ENCODE results near the gene AP1G2.
"Not testable (repeated sequence)": the region's sequence is repeated elsewhere in the genome, so short reads cannot be mapped to it uniquely, and the experiment has no call there.

AP1G2 gene

GRCh38 chr14:23537351-23538049 lies 30.1 kb downstream of the AP1G2 start:
- no peak for DNase-seq (ENCODE audit: low read depth)

- not testable (repeated sequence) for DNase-seq (ENCODE audit: low read depth)
Measured at GRCh38 chr14:23536906-23537305, 30.7 kb downstream of the AP1G2 start.

GRCh38 chr14:23536494-23536893 lies 31.1 kb downstream of the AP1G2 start:
- no peak for DNase-seq (ENCODE audit: low read depth)

DNA sequence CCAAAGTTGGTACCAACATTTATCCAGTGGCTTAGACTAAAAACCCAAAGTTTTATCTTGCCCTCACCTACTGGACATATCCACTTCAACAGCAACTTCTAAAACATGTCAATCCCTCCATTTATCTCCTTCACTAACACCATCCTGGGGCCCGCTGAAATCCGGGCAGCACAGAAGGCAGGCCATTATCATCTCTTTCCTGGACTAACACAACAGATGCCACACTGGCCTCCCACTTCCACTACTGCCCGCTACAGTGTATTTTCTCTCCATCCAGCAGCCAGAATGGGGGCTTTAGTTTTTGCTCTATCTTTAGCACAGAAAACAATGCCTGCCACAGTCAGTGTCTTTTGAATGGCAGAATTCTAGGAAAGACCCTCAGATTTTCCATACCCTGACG lies 31.6 kb downstream of the AP1G2 start:
- DNase-seq (ENCODE audit: low read depth), result no peak

GRCh38 chr14:23533652-23534435 lies 33.7 kb downstream of the AP1G2 start:
- no peak for DNase-seq (ENCODE audit: low read depth)

DNA sequence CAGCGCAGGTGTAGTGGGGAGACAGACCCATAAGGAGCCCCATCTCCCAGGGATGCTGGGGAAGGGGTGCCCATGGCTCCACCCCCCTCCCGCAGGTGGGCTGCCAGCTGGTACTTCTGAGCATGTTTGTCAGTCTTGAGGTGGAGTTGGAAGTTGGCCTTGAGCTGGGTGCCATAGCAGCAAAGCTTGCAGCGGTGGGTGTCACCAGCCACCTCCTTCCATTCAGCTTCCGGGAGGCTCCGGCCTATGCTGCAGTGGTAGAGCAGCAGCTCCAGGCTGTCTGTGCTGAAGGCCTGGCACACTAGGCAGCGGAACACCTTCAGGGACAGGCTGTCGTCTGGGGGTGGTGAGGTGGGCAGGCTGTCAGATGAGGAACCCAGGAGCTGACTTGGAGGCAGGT lies 34.9 kb downstream of the AP1G2 start:
- no peak for DNase-seq (ENCODE audit: low read depth)

- DNase-seq (ENCODE audit: low read depth), result no peak
Measured at GRCh38 chr14:23531391-23531790, 36.2 kb downstream of the AP1G2 start.

- no peak for DNase-seq (ENCODE audit: low read depth)
Measured at GRCh38 chr14:23530375-23531055, 37.1 kb downstream of the AP1G2 start.

DNA sequence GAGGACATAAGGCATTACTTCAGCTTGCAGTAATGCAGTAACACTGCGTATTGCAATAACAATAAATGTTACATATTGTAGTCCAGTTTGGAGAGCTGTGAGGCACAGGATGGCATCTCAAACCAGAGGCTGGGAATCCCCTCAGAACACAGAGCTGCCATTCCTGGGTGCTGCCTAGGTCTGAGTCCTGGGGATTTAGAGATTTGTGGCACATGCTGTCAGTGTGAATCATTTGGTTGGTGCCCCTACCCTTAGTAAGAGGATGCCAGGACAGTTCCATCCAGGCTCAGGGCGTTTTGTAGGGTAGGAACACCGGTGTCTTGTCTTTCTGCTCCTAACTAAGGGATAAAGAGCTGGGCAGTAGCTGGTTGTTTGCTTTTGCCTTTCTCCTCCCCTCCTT lies 38.6 kb downstream of the AP1G2 start:
- DNase-seq (ENCODE audit: low read depth), result no peak

- DNase-seq (ENCODE audit: low read depth), result no peak
Measured at GRCh38 chr14:23528555-23528954, 39.0 kb downstream of the AP1G2 start.

GRCh38 chr14:23525611-23526010 lies 42.0 kb downstream of the AP1G2 start:
- no peak for DNase-seq (ENCODE audit: low read depth)

DNA sequence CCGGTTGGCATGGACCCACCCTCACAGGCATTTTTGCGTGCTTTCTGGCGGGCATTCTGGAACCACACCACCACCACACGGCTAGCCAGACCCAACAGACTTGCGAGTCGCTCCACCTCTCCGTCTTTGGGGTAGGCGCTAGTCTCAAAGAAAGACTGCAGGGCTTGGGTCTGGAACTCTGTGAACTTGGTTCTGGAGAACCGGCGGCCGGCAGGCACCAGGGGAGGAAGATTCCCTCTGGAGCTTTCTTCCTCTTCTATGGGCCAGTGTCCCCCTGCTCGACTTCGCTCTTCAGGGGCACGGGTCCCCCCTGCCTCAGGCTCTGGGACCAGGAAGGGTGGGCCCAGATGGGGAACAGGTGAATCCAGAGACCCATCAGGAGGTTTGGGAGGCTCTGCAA lies 42.6 kb downstream of the AP1G2 start:
- no peak for DNase-seq (ENCODE audit: low read depth)

DNA sequence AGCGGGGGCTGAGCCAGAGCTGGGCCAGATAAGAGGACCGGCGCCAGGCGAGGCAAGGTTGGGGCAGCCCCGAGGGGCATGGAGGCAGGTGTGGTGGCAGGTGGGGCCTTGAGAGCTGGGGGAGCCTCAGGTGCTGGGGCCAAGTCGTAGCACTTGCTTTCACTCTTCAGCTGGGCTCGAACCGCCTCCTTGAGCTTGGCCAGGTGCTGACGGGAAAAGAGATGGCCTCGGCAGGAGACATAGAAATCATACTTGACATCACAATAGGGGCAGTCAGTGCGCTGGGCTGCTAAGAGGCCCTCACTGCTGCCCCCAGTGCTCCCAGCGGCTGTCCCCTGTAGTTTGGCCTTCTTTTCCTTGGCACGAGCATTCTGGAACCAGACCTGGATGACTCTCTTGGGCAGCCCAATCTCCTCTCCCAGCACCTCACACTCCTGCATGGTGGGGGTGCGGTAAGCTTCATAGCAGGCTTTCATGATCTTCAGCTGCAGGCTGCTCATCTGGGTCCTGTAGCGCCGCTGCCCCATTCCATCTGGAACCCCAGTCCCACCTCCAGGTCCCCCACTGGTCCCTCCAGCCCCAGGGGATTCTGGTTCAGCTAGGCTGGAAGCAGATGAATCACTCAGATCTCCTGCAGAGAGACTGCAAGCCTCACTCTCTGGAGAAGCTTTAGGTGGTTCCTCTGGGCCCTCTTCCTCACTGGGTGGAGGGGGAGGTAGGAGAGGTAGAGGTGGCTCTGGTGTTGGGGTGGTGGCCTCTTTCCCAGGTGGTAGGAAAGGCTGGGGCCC lies 44.2 kb downstream of the AP1G2 start:
- no peak for DNase-seq (ENCODE audit: low read depth)

DNA sequence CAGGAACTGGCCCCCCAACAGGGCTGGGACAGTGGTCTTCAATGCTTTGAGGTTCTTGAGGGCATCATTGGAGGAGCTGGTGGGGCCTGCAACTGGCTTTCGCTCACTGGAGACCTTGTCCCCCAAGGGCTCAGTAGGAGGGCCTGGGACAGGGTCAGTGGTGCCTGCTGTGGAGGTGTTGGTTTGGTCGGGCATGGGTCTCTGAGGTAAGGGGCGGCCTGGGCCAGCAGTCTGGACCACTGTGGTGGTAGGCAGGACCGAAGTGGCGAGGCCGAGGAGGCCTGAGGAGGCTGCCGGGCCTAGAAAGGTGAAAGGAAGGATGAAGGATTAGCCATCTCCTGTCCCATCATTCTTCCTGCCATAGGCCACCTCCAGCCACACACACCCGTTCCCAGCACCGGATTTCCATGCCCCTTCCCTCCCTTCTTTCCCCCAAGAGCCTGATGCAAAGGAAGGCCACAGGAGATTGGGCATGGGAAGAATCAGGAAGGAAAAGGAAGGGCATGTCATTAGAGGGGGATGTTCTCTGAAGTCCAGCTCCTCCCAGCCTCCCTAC lies 44.9 kb downstream of the AP1G2 start:
- no peak for DNase-seq (ENCODE audit: low read depth)

DNA sequence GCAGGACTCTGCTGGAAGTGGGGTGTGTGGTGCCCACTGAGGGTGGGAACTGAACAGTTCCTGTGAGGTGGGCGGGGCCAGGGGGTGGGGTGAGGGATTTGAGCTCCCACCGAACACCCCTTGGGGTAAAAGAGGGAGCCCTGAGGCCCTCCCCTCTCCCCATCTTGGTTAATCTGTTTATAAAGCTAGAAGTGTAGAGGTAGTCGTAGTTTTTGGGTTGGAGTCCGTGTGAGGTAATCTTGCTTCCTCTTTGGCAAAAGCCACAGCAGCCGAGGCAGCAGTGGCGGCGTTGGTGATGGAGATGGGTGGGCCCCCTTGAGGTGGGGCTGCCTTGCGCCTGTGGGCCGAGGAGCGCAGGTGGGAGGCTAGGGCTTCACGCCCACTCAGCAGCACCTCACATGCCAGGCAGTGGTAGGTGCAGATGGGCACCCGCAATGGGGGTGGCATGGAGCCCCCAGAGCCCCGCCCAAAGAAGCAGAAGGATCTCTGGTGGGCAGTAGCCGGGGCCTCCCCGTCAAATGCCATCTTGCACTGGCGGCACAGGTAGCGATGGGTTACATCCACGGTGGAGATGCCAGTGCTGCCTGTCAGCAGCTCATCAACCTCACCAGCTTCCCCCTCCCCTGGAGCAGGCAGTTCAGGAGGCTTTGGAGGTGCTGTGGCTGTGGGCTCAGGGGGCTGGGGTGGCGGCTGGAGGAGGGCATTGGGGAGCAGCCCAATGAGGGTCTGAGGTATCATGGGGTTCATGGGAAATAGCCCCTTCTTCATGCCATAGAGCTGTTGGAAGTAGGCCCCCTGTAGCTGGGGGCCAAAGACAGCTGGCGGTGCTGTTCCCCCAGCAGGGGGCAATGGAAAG lies 45.6 kb downstream of the AP1G2 start:
- no peak for DNase-seq (ENCODE audit: low read depth)

DNA sequence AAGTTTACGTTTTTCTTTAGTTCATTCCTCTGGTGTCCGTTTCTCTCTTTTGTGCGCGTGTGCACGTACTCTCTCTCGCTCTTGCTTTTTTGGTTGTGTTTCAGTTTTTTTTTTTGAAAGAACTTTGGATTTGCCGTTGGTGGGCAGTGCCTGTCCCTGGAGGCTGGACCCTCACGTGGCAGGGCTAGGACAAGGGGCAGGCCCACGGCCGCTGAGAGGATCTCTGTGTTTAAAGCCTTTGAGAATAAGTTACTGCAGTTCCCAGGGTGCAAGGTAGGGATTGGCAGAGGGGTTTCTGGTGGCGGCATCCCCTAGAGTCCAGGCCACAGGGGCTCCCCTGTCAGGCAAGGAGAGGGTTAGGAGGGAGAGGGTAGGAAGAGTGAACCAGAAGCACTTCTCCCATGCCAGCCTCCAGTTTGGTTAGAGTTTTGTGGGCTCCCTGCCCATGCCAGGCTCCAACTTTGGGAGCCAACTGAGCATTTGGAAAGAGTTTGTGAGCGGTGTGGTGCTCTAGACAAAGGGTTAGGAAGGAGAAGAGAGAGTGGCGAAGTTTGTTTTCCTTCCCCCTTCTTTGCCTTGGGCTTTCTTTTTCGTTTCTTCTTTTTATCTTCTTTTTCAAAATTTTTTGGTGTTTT lies 46.6 kb downstream of the AP1G2 start:
- DNase-seq (ENCODE audit: low read depth), result no peak

GRCh38 chr14:23518709-23519108 lies 48.9 kb downstream of the AP1G2 start:
- no peak for DNase-seq (ENCODE audit: low read depth)

DNA sequence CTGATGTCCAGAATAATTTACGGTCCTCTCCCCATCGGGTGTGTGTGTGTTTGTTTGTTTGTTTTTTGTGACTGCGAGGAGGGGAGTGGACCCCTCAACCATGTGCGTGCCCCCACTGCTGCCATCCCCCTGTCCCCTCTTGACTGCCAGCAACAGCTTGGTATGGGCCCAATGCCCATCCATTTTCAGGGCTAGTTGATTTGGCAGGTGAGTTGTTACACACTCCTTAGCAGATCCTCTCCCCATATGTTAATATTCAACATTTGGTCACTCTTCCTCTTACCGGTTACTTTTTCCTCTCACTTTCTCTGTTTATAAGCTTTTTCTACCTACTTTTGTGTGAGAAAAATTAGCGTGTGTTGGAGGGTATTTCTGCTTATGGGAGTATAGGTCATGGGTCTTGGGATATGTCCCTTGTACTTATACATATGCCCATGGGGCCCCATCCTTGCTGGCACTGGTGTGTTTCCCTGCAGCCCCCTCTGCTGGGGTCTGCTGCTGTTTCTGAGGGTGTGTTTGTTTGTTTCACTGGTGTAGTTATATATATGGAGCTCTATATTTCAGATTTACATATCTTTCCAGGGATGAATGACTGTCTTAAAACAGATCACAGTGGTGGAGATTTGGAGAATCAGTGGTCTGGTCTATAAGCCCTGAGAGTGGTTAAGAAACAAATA lies 49.8 kb downstream of the AP1G2 start:
- no peak for DNase-seq (ENCODE audit: low read depth)

GRCh38 chr14:23514644-23514957 lies 53.0 kb downstream of the AP1G2 start:
- DNase-seq (ENCODE audit: low read depth), result no peak
